IPS-NIHi7 (cell line): Measurements from ENCODE around the gene METTL13.

Experiments
- DNase-seq: peaks from one replicate; pipeline ENCODE4 v3.0.0; 2012; ENCODE audit warnings: mixed read lengths; ENCODE audit errors: extremely low spot score

The METTL13 gene, protein sequence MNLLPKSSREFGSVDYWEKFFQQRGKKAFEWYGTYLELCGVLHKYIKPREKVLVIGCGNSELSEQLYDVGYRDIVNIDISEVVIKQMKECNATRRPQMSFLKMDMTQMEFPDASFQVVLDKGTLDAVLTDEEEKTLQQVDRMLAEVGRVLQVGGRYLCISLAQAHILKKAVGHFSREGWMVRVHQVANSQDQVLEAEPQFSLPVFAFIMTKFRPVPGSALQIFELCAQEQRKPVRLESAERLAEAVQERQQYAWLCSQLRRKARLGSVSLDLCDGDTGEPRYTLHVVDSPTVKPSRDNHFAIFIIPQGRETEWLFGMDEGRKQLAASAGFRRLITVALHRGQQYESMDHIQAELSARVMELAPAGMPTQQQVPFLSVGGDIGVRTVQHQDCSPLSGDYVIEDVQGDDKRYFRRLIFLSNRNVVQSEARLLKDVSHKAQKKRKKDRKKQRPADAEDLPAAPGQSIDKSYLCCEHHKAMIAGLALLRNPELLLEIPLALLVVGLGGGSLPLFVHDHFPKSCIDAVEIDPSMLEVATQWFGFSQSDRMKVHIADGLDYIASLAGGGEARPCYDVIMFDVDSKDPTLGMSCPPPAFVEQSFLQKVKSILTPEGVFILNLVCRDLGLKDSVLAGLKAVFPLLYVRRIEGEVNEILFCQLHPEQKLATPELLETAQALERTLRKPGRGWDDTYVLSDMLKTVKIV

DNA sequence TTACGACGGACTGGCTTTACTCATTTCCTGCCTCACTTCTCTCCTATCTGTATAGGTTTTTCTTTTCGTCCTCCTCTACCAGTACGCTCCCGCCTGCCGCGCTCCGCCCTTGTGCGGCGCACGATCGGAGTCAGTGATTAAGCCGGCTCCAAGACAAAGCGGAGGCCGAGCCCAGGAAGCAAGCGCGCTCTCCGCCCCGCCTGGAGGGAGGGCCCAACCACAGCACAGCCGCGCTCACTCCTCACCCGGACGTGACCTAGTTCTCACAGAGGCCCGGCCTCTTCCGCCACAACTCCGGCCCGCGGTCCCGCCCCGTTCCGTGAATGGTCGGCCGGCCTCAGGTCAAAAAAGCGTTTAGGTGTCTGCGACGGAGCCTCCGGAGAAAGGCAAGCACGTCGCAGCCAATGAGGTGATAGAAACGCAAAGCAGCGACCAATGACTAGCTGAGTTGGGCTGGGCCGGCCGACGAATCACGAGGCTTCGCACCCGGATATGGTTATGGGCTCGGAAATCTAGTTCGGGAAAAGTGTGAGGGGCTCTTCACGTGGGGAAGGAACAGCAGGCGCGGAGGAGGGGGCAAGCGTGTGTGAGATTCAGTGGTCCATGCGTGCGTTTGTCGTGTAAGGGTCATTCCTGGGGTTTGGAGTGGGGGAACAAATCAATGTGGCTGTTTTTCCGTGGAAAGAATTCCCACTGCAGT is at the start of gene METTL13:
TSS of gene METTL13 (plus strand) at position 485 of the 700 bp plus-strand sequence. CDS start 308 bp downstream, outside the sequence.
- DNase-seq = peak; percentile 98

DNA sequence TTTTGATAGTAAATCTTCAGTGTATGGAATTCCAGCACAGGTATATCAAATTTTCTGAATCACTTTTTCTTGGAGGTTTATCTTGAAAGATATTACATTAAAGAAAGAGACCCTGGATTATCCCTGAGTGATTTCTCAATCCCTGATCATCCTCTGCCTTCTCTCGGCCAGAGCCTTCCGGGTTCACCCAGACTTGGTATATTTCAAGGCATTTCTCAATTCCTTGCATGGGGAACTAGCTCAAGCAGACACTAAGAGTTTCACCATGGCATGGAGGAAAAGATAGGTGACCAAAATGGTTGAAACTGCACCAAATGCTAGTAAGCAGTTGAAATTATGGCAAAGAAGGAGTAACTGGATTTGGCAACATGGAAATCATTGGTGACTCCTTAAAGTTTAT is 45.3 kb upstream of the METTL13 start:
- DNase-seq = no peak

DNA sequence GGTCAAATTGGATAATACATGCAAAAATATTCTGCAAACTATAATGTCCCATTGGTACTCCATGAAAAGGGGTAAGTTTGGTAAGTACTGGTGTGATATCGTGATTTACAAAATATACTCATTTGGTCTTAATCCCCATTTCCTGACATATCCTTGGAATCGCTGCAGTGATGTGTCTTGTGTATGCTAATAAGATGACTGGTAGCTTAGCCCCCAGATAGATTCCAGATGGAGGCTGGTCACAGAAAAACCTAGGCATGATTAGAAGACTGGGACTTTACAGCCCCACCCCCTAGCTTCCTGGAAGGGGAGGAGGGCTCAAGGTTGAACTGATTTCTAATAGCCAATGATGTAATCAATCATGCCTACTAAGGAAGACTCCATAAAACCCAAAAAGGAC is 42.5 kb upstream of the METTL13 start:
- no peak for DNase-seq

DNA sequence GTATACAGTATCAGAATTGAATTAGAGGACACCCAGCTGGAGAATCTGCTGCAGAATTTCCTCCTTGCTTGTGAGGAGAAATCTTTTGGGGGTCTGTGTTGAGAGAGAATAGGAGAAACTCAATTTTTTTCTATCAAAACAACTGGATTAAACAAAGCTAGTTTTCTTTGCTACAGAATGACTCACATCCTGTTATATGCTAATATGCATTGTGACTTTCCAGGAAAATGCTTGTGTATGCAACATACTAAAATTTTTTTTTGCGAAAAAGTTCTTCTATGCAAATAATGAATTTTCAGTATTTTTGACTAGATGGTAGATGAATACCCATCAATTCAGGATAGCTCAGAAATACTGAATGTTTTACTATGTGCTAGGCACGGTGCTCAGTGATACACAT is 41.8 kb upstream of the METTL13 start:
- no peak for DNase-seq

DNA sequence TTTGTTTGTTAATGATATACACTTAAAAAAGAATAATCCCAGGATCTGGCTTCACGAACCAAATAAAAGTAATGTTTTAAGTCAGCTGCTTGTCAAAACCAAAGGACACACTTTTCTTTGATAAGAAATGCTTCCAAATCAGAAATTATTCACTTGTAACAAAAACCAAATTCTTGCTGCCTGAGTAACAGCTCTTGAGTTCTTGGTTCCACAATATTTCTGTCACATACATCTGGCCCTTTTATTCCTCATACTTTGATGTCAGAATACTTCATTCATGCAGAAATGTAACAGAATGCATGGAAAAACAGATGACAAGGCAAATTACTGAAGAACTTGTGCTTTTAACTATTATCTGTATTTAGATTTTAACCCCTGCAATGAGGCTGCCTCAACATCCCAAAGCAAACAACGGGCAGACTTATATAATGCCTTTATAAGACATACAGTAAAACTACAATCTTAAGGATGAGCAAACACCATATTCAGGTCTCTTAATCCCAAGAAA is 41.0 kb upstream of the METTL13 start:
- DNase-seq = no peak

DNA sequence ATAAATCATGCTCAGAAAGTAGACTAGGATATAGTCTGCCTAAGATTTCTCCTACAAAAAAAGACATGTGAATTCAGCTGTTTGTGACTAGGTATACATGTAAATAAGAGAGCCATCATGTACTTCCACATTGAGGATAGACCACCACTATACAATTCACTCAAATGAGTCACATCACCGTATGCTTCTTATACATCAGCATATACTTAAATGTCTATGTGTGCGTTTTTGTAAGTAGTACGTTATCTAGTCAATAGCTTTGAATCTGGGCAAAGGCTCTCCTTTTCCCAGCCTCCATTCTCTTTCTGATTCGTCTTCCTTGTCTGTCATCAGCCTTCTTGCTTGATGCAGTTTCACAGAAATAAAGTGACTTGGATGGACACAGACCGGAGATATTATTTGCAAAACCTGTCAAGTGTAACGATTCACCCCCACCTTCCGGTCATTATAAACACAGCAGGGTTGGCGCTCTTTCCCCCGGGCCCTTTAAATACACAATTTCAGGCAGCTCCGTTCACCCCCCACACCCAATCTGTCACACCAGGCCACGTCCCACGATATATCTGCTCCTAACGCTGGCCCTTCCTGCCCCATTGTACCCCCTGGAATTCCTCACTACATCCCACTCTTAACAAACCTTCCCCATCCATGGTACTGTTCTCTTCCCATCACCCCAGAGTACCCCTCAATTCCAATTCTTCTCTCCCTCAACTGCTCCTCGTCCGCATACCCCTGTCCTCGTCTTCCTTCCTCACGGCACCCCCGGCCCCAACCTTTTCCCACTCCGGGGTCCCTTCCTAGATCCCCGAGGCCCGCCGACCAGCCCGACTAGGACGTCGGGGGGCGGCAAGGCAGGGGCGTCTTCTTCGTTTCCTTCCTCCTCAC is 40.2 kb upstream of the METTL13 start:
- peak; percentile 24 for DNase-seq

DNA sequence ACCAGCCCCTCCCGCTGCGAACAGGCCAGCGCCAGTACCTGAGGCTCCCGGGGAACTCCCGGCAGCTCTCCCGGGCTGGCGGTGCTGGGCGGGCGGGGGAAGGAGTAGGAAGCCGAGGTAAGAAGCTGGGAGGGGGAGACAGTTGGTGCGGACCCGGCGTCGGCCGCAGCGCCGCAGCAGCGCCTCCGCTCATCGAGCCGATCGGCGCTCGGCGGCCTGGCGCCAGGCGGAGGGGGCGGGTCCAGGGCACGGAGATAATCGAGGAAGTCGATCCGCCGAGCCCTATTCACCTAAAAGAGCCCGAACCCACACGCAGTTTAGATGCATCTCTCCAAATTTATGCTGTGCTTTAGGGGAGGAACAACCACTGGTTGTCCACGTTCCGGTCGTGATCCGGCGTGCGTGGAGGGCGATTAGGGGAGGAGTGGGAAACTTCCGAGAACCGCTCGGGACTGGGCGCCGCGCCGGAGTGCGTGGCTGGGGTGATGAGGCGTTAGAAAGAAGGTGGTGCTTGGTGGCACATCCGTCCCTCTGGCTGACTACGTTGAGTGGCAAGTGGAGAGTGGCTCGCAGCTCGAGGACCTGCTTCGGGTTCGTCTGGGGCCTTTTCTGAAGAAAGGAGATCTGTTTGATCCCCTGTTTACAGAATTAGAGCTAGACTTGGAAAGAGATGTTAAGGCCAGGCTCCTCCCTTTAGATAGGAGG is 39.4 kb upstream of the METTL13 start, which contains the start of gene VAMP4:
TSS of gene VAMP4 (minus strand) at position 194 of the 705 bp plus-strand sequence. CDS start 3,651 bp downstream, outside the sequence.
- DNase-seq = peak; percentile 93

DNA sequence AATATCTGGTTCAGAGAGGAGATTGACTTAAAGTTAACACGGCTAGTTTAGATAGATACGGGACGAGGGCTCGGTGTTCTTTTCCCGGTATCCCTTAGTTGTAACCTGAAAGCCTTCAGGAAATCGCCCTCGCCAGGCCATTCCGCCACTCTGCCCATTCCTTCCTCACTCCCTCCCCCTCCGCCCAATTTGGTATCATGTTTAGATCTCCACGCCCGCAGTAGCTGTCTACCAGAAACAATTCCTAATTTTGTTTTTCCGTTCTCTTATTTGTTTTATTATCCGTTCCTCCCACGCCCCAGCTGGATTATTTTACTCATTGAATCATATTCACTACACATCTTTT is 38.9 kb upstream of the METTL13 start:
- peak; percentile 43 for DNase-seq

DNA sequence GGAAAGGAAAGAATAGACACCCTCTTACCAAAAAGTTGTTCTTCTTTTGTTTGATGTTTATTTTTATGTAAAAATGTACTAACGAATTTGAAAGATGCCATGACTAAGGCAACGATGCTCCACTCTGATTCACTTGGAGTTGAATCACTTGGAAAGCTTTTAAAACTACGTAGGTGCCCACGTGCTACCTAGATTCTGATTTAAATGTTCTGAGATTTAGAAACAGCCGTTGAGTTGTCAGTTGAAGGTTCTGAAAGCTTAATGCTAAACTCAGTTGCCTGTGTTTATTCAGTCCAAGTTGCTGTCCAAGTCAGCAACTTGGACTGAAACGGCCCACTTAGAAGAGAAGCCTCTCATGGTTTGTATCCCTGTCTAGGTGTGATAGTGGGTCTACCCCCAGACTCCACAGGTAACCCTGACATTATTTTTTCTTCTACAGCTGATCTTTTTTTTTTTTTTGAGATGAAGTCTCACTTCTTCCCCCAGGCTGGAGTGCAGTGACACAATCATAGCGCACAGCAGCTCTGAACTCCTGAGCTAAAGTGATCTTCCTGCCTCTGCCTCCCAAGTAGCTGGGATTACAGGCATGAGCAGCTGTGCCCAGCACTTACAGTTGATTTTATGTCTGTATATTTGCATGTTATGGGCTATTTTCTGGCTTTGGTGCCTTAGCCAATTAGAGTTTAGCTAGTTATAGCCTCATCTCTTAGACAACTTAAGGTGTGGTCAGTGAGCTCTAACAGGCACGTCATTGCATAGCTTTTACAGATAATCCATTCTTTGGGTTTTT is 38.2 kb upstream of the METTL13 start:
- no peak for DNase-seq

DNA sequence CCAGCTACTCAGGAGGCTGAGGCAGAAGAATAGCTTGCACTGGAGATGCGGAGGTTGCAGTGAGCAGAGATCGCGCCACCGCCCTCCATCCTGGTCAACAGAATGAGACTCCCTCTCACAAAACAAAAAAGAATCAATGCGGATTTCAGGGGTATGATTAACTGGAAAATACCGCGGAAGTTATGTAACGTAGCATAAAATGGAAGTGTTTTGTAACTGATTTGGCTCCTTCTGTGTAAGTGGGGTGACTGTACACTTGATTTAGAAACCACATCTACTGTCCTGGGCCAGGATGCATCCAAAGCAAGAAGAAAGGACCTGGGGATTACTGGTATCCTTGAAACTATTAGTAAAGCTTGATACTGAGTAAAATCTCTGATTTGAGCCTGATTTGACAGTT is 36.5 kb upstream of the METTL13 start:
- DNase-seq = no peak

DNA sequence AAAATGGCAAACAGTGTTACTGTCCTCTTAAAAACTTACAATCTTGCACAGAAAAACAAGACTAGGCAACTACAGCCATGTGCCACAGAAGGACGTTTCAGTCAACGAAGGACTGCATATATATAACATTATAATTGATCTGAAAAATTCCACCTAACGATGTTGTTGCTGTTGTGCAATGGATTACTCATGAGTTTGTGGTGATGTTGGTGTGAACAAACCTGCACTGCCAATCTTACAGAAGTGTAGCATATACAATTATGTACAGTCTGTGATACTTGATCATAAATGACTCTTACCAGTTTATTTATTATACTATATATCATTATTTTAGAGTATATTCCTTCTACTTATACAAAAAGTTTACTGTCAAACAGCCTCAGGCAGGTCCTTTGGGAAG is 32.8 kb upstream of the METTL13 start:
- no peak for DNase-seq

DNA sequence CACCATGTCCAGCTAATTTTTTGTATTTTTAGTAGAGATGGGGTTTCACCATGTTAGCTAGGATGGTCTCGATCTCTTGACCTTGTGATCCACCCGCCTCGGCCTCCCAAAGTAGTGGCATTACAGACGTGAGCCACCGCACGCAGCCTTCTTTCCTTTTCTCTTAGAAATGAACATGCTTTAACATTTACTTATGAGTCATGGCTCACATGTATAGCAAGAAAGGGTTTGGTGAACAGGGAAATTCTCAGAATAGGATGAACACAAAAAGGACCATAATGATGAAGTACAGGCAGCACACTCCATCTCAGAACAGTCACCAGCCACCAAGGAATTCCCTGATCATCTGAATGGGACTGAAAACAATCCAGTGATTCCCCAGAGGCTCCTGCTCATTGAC is 30.2 kb upstream of the METTL13 start:
- DNase-seq = no peak

DNA sequence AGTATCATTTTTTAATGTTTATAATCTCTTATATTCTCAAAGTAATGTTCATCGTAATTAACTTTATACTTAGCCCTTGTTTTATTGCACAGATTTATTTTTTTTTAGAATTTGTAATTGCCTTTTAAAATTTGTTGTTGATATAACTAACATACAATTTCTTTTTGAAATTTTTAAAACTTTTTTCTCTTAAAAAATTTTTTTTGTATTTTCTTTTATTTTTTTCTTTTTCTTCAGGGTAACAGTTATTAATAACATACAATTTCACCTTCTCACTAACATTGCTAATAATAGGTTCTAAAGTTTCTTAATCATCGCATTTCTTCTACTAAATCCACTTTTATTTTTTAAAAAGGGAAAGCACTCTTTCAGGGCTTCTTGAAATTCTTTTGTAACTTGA is 28.3 kb upstream of the METTL13 start:
- no peak for DNase-seq

DNA sequence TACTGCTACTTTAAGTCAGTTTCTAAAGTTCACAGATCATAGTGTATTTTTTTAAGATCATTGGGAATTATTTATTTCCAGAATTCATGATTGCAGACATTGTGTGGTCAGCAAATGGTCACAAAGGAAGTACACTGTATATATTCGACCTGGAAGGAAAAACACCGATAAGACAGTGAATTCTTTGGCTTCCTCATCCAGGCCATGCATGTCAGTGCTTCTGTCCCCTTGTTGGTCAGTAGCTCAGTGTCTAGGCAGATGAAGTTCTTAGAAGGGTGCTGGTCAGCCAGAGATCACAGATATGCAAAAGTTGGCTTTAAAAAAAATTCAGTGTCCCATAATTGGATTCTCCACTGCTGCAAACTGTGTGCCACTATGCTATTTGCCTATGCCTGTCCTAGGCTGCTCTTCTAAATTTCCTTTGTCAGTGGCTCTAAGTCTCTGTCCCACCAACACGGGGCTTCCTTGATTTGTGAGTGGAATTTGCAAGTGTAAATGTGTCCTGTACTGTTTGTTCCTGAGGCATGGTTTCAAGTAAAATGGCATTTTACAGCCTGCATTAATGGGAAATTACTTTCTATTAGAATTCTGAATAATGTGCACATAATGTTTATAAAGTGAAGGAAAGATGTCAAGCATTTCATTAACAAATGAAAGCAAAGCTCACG is 27.6 kb upstream of the METTL13 start:
- DNase-seq = no peak

DNA sequence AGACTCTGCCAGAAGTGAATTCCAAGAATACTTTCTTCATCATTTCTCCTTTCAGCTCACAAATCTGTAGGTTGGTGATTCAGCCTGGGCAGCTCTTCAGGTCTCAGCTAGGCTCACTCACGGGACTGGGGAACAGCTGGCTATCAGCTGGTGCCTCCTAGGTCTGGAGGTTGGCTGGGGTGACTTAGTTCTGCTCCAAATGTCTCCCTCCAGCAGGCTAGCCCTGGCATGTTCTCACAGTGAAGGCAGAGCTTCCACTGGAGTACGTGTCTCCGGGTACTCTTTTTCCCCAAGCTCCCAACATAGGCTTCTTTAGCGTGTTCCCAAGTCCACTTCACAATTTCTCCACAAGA is 27.1 kb upstream of the METTL13 start:
- DNase-seq = peak; percentile 23

DNA sequence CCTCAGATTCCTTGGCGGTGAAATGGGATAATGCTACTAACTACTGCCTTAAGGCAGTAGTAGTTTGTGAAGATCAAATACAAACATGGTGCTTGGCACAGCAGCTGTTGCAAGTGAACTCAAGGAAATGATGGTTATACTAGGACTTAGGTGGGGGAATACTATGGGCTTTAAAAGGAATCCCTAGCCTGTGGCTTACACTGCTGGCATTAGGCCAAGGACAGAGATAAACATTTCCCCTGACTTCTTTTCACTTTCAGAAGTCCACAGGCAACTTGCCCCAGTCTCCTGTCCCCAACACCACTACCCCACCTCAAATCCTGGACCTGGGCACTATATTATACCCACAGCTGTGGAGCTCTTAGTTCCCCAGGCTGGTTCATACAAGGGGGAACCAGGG is 26.5 kb upstream of the METTL13 start:
- no peak for DNase-seq

DNA sequence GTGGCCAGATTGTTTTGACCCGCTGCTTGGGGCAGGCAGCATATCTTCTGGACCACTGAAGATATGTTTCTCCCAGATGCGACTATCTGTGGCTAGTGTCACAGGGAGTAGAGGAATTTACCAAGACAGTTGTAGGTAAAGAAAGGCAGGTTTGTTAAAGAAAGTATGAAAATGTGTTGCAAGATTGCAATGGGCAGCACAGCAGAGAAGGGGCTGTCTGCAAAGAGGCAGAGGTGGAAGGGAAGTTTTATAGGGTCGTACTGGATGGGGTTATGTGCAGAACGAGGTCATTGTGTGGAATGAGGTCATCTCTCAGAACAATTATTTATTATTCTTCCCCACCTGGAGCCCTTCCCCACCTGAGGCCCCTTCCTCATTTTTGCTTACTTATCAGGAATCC is 24.6 kb upstream of the METTL13 start:
- no peak for DNase-seq

DNA sequence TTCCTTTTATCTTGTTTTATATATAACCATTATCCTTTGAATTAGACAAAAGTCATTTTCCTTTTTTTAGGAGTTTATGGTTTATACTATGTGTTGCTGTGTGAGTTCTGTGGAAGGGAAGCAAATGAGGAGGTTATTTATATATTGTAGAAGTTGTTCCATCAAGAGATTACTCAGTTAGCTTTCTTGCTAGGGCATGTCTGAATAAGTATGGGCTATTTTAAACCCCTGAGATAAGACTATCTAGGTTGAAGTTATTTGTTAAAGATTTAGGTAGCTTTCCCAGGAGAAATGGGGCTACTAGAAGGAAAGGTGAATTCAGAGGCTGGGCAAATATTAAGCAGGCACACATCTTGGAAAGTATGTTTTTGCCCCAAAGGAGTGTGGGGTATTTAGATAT is 23.4 kb upstream of the METTL13 start:
- no peak for DNase-seq

DNA sequence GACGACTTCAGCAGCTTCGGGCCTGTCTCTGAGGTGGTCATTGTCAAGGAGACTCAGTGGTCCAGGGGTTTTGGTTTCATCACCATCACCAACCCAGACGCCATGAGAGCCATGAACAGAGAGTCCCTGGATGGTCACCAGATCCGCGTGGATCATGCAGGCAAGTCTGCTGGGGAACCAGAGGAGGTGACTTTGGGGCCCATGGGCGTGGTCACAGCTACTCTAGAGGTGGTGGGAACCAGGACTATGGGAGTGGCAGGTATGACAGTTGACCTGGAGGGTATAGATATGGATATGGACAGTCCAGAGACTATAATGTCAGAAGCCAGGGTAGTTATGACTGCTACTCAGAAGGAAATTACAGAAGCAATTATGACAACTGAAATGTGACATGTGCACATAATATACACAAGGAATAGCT is 19.3 kb upstream of the METTL13 start:
- no peak for DNase-seq
